Sigmoid colon (tissue), 4 donors: ENCODE measurements around the gene CASP2.

Experiments
- EP300 ChIP-seq, 4 donors: sonication (generic); formaldehyde crosslinking; IDR thresholded peaks; one replicate each; pipeline ENCODE4 v1.6.1; 2017; ENCODE audit warnings: antibody characterized with exemption in 4 of 4
- POLR2A ChIP-seq, 2 donors: fragments of 450-650 bp; IDR thresholded peaks; one replicate each; pipeline ENCODE4 v1.6.1; 2016; ENCODE audit warnings: antibody characterized with exemption in 2 of 2, mild to moderate bottlenecking in 2 of 2, moderate library complexity in 2 of 2
- TF ChIP-seq, protein P1 (sequence below), 4 experiments: fragments of 450-650 bp in 3 of 4; fragments of 200-600 bp in 1 of 4; IDR thresholded peaks; one replicate each; pipeline ENCODE4 v1.5.1; 2016 to 2019; ENCODE audit warnings: antibody characterized with exemption in 4 of 4, mild to moderate bottlenecking in 3 of 4, moderate library complexity in 2 of 4

DNA sequence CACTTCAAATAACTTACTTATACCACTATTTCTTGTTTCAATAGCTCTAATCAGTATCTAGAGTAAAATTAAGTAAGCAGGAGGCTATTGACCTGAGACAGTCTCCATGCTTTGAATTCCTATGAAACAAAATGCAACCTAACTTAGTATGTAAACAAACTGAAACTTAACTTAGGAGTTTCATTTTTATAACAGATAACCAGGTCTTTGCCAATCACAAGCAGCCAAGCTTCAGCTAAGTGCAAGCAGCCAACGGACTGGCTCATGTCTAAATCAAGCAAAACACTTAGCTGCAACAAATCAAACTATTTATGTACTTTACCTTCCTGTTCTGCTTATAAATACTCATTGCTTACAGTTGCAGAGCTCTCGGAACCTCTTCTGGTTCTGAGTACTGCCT, 29.3 kb upstream of the CASP2 start:
- TF ChIP-seq, protein P1, sequence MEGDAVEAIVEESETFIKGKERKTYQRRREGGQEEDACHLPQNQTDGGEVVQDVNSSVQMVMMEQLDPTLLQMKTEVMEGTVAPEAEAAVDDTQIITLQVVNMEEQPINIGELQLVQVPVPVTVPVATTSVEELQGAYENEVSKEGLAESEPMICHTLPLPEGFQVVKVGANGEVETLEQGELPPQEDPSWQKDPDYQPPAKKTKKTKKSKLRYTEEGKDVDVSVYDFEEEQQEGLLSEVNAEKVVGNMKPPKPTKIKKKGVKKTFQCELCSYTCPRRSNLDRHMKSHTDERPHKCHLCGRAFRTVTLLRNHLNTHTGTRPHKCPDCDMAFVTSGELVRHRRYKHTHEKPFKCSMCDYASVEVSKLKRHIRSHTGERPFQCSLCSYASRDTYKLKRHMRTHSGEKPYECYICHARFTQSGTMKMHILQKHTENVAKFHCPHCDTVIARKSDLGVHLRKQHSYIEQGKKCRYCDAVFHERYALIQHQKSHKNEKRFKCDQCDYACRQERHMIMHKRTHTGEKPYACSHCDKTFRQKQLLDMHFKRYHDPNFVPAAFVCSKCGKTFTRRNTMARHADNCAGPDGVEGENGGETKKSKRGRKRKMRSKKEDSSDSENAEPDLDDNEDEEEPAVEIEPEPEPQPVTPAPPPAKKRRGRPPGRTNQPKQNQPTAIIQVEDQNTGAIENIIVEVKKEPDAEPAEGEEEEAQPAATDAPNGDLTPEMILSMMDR (IDR thresholded peaks at IDR 0.05), result no peak
- no peak for TF ChIP-seq POLR2A (IDR thresholded peaks at IDR 0.05)
- no peak for TF ChIP-seq EP300 (IDR thresholded peaks at IDR 0.05)
